Lower leg skin (tissue), 3 donors: ENCODE data around the gene TFPI.

Experiments
- CTCF ChIP-seq, 3 donors: fragments of 450-650 bp; IDR thresholded peaks; one replicate each; pipeline ENCODE4 v1.5.1; 2016; ENCODE audit warnings: antibody characterized with exemption in 3 of 3, mild to moderate bottlenecking in 3 of 3, moderate library complexity in 2 of 3
- POLR2A ChIP-seq, 2 donors: fragments of 450-650 bp; IDR thresholded peaks; one replicate each; pipeline ENCODE4 v1.6.1; 2016 to 2017; ENCODE audit warnings: antibody characterized with exemption in 2 of 2, mild to moderate bottlenecking in 1 of 2, moderate library complexity in 1 of 2

GRCh38 chr2:187421519-187421918 lies 132.7 kb downstream of the TFPI start:
- TF ChIP-seq CTCF (IDR thresholded peaks at IDR 0.05) (no peak), POLR2A (IDR thresholded peaks at IDR 0.05) (no peak)
